SK-N-MC (cell line): ENCODE data around the gene RNPC3.

ENCODE experiments used
- DNase-seq: peaks from one replicate; pipeline ENCODE4 v3.0.0-alpha.2; 2011; ENCODE audit warnings: low read depth, low spot score
- H3K27ac ChIP-seq: fragments of 200-600 bp; sonication (generic); 2 replicates; pipeline ENCODE4 v1.5.1; 2016; ENCODE audit warnings: mixed run types
- H3K36me3 ChIP-seq: fragments of 200-600 bp; sonication (generic); 2 replicates; pipeline ENCODE4 v1.6.1; 2017; ENCODE audit warnings: antibody characterized with exemption, low read length, mixed read lengths; ENCODE audit not compliant: insufficient read depth
- H3K4me3 ChIP-seq: fragments of 200-600 bp; sonication (generic); 2 replicates; pipeline ENCODE4 v1.5.1; 2016
- H3K9ac ChIP-seq: fragments of 200-600 bp; sonication (generic); 2 replicates; pipeline ENCODE4 v1.8.0; 2017; ENCODE audit warnings: mixed run types, mixed read lengths; ENCODE audit not compliant: insufficient read length
- H3K9me3 ChIP-seq: fragments of 200-600 bp; sonication (generic); 2 replicates; pipeline ENCODE4 v1.6.1; 2017; ENCODE audit warnings: low read depth, mild to moderate bottlenecking, antibody characterized with exemption, low read length, moderate library complexity, mixed read lengths
- EZH2 ChIP-seq: fragments of 200-600 bp; sonication (generic); IDR thresholded peaks from one replicate; pipeline ENCODE4 v1.6.1; 2017; ENCODE audit warnings: antibody characterized with exemption
- FOXP2 ChIP-seq: optimal IDR thresholded peaks from 2 replicates; pipeline ENCODE3; 2011; ENCODE audit warnings: mild to moderate bottlenecking, moderate library complexity; ENCODE audit not compliant: insufficient read depth; ENCODE audit errors: extremely low read length, control extremely low read depth
- POLR2AphosphoS5 ChIP-seq: IDR thresholded peaks from 2 replicates; pipeline ENCODE4 v1.6.1; 2012; ENCODE audit warnings: mild to moderate bottlenecking, low read depth, low read length, borderline replicate concordance

Gene RNPC3, protein sequence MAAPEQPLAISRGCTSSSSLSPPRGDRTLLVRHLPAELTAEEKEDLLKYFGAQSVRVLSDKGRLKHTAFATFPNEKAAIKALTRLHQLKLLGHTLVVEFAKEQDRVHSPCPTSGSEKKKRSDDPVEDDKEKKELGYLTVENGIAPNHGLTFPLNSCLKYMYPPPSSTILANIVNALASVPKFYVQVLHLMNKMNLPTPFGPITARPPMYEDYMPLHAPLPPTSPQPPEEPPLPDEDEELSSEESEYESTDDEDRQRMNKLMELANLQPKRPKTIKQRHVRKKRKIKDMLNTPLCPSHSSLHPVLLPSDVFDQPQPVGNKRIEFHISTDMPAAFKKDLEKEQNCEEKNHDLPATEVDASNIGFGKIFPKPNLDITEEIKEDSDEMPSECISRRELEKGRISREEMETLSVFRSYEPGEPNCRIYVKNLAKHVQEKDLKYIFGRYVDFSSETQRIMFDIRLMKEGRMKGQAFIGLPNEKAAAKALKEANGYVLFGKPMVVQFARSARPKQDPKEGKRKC

DNA sequence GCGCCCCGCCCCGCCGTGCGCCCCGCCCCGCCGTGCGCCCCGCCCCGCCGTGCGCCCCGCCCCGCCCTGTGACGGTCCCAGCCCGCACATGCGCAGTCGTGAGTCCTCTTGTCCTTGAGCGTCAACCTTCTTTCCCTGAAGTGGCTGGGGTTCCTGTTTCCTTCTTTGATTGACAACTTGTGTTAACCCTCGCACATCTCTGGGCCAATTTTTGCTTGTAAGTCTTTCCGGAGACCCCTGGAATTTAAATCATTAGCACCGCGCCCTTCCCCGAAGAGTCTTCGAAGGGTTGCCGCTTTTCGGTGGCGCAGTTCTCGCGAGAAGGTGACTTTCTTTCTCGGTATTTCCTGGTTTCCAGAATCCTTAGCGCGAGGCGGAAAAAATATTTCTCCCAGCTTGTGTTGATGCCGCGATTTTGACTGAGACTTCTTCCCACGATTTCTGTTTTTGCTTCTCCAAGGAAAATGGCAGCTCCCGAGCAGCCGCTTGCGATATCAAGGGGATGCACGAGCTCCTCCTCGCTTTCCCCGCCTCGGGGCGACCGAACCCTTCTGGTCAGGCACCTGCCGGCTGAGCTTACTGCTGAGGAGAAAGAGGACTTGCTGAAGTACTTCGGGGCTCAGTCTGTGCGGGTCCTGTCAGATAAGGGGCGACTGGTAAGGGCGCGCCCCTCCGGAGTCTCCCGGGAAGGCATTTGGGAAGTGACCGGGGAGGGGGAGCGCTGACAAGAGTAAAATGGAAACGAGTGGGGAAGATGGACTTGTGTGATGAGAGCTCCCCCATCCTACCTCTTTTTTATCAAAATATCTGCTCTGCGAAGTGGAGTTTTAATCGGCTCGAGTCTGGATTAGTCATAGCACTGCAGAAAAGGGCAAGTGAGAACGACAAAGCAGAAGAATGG lies at the start of gene RNPC3:
RNPC3 (plus strand) TSS at position 93 of the 901 bp plus-strand sequence; CDS start at position 465, 372 bp downstream.
- peak; percentile 64; the same call in 1 of the 2 replicates for TF ChIP-seq POLR2AphosphoS5
- TF ChIP-seq EZH2: no peak
- TF ChIP-seq FOXP2: peak; percentile 28
- no peaks in the 10 kb centered on the region for H3K9me3 ChIP-seq
- DNase-seq: peak; percentile 74
- peak within 1 kb of the TSS; percentile 96 for H3K9ac ChIP-seq
- peaks cover 31% of the 10 kb centered on the region for H3K36me3 ChIP-seq
- H3K4me3 ChIP-seq: peak within 1 kb of the TSS; percentile 93
- H3K27ac ChIP-seq: peak within 1 kb of the TSS; percentile 99

DNA sequence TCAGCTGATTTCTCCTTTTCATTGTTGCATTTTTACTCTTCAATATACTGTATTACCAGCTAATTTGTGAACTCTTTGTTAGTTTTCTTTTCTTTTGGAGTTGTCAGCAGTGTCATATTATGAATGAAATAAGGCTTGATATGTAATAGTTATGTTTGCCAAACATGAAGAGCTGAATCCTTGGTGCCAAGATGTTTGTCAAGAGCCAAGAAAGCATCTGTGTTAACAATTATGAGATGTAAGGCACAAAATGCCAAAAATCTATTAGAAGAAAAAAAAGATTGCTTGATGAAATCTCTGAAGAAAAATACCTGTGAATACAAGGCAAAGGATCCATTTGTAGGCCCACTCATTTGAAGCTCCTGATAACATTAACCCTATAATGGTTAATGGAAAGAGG lies 48.4 kb upstream of the RNPC3 start:
- H3K4me3 ChIP-seq: no peak overlapping the region
- no peaks in the 10 kb centered on the region for H3K9me3 ChIP-seq
- TF ChIP-seq POLR2AphosphoS5: no peak
- no peak for TF ChIP-seq FOXP2
- no peak for TF ChIP-seq EZH2
- no peak for DNase-seq
- no peak overlapping the region for H3K27ac ChIP-seq
- H3K9ac ChIP-seq: no peak overlapping the region
- H3K36me3 ChIP-seq: no peaks in the 10 kb centered on the region

DNA sequence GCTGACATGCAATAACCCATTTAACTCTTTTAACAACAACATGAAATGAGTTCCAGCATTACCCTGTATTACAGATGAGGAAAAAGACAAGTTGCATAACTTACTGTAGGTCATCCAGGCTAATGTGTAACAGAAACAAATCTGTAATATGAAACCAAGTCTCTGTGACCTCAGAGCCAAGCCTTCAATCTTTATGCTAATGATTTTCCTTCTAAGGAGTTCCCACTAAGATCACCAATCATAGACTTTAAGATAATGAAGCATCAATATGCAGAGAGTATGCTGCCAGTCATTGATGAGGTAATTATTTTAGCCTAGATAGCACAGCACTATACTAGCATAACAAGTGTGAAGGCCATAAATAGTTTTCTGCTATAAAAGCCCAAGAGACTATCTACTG lies 35.6 kb upstream of the RNPC3 start:
- no peak for TF ChIP-seq POLR2AphosphoS5
- TF ChIP-seq EZH2: no peak
- H3K9me3 ChIP-seq: no peaks in the 10 kb centered on the region
- no peak for DNase-seq
- H3K36me3 ChIP-seq: no peaks in the 10 kb centered on the region
- no peak overlapping the region for H3K4me3 ChIP-seq
- H3K27ac ChIP-seq: no peak overlapping the region
- H3K9ac ChIP-seq: no peak overlapping the region

DNA sequence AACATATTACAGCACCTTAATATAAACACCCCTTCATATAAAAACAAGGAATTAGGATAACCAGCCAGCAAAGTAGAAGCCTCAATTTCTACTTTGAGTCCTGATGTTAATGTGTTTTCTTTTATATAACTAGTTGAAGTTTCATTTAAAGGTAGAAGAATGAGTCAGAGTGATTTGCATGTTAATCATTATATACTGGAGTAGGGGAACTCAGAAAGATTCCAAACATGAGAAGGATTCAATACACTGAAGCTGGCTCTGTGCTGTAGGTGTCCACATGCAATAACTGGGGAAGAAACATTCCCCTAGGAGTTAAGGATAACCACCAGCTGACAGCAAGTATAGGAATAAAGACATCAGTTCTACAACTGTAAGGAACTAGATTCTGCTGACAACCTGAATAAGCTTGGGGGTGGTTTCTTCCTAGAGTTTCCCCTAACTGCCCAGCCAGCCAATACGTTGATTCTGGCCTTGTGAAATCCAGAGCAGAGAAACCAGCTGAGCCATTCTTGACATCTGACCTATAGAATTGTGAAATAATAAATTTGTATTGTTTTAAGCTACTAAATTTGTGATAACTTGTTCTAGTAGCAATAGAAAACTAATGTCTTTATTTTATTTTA lies 33.4 kb upstream of the RNPC3 start:
- DNase-seq: no peak
- Histone ChIP-seq H3K9me3 (no peaks in the 10 kb centered on the region), H3K27ac (no peak overlapping the region), H3K4me3 (no peak overlapping the region), H3K9ac (no peak overlapping the region), H3K36me3 (no peaks in the 10 kb centered on the region)
- no peak for TF ChIP-seq EZH2
- TF ChIP-seq FOXP2: no peak
- TF ChIP-seq POLR2AphosphoS5: no peak

DNA sequence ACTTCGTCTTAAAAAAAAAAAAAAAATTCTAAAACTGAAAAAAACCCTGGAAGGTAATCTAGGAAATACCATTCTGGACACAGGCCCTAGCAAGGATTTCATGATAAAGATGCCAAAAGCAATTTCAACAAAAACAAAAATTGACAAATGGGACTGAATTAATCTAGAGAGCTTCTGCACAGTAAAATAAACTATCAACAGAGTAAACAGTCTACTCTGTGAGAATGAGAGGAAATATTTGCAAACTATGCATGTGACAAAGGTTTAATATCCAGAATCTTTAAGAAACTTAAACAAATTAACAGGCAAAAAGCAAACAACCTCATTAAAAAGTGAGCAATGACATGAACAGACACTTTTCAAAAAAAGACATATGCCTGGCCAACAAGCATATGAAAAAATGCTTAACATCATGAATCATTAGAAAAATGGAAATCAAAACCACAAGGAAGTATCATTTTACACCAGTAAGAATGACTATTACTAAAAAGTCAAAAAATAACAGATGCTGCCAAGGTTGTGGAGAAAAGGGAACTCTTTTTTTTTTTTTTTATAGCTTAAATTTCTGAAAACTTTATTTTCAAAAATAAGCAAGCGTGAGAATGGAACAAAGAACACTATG lies 29.4 kb upstream of the RNPC3 start:
- DNase-seq: no peak
- Histone ChIP-seq H3K9me3 (no peaks in the 10 kb centered on the region), H3K9ac (no peak overlapping the region), H3K36me3 (no peaks in the 10 kb centered on the region), H3K4me3 (no peak overlapping the region), H3K27ac (no peak overlapping the region)
- TF ChIP-seq POLR2AphosphoS5: no peak
- TF ChIP-seq EZH2: no peak
- TF ChIP-seq FOXP2: no peak

DNA sequence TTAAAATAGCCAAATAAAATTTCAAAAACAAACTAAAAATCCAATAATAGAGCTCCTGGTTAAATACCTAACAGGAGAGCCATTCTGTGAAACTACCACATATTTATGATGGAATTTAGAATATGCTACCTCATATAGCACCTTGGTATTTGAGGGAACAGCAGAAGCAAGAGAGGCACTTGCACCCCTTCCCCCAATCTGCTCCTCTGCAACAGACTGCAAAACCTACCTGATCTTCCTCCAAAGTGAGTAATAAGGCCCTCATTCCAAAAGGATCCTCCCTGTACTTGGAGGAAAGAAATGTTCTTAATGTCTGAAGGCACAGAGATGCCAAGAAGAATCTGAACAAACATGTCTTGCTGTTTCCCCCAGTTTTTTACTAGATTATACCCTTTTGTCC lies 28.1 kb upstream of the RNPC3 start:
- H3K4me3 ChIP-seq: no peak overlapping the region
- no peak overlapping the region for H3K9ac ChIP-seq
- H3K36me3 ChIP-seq: no peaks in the 10 kb centered on the region
- no peak overlapping the region for H3K27ac ChIP-seq
- TF ChIP-seq POLR2AphosphoS5: no peak
- TF ChIP-seq EZH2: no peak
- TF ChIP-seq FOXP2: no peak
- H3K9me3 ChIP-seq: no peaks in the 10 kb centered on the region
- no peak for DNase-seq

DNA sequence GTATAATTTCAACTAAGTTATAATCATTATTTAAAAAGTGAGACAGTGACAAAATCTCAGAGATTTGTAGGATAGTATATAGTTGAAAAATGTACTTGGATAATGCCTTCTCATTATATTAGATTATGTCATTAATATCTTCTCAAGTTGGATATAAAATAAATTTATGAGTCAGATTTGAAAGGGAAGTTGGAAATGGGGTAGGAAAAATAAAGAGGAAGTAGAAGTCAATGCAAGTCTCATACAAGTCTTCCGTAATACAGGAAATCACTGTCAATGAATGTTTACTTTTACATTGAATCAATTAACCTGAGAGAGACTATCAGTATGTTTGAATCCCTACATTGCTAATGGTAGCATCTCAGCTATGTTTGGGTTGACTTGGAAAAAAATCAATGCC lies 16.2 kb upstream of the RNPC3 start:
- H3K27ac ChIP-seq: no peak overlapping the region
- H3K4me3 ChIP-seq: no peak overlapping the region
- no peak overlapping the region for H3K9ac ChIP-seq
- H3K9me3 ChIP-seq: no peaks in the 10 kb centered on the region
- DNase-seq: no peak
- TF ChIP-seq POLR2AphosphoS5 (no peak), FOXP2 (no peak), EZH2 (no peak)
- no peaks in the 10 kb centered on the region for H3K36me3 ChIP-seq
